A549 (cell line): ENCODE results near the gene SCN5A.

Source experiments
- CHD2 ChIP-seq: fragments of 150-350 bp; IDR thresholded peaks from 2 replicates; pipeline ENCODE4 v1.6.1; 2014; ENCODE audit warnings: low read length; ENCODE audit not compliant: partially characterized antibody
- CHD4 ChIP-seq: fragments of 200-600 bp; sonication (generic); IDR thresholded peaks from 2 replicates; pipeline ENCODE4 v1.6.1; 2016; ENCODE audit warnings: antibody characterized with exemption, mild to moderate bottlenecking, borderline replicate concordance
- EHMT2 ChIP-seq: fragments of 200-600 bp; sonication (generic); IDR thresholded peaks from 2 replicates; pipeline ENCODE4 v1.6.1; 2016; ENCODE audit warnings: antibody characterized with exemption, low read depth, mild to moderate bottlenecking, moderate library complexity
- FOSL2 ChIP-seq, 2 experiments: fragments of 450-650 bp in 1 of 2; fragments of >200 bp in 1 of 2; sonication (Bioruptor Twin) in 1 of 2; formaldehyde crosslinking; IDR thresholded peaks; 2 replicates each; pipeline versions ENCODE4 v1.5.0 to v1.6.1; 2016 to 2020; ENCODE audit warnings: mild to moderate bottlenecking in 1 of 2, moderate library complexity in 1 of 2
- HDAC2 ChIP-seq: fragments of 200-600 bp; sonication (generic); IDR thresholded peaks from 2 replicates; pipeline ENCODE4 v1.6.1; 2016
- HEYL ChIP-seq: fragments of 250-450 bp; sonication (Bioruptor Pico); IDR thresholded peaks from 2 replicates; pipeline ENCODE4 v1.8.0; 2021; ENCODE audit warnings: mild to moderate bottlenecking, moderate library complexity
- HOXA7 ChIP-seq: fragments of 250-450 bp; sonication (Bioruptor Pico); IDR thresholded peaks from 2 replicates; pipeline ENCODE4 v1.5.0; 2020; ENCODE audit warnings: mild to moderate bottlenecking, moderate library complexity
- NR3C1 ChIP-seq: fragments of >200 bp; sonication (Bioruptor Twin); formaldehyde crosslinking; IDR thresholded peaks from 3 replicates; pipeline ENCODE4 v1.6.1; 2017
- POLR2A ChIP-seq: IDR thresholded peaks from 2 replicates; pipeline ENCODE4 v1.6.1; 2012; ENCODE audit warnings: mild to moderate bottlenecking, low read length
- TF ChIP-seq, protein P1 (sequence below): fragments of >200 bp; sonication (Bioruptor Twin); formaldehyde crosslinking; IDR thresholded peaks from 3 replicates; pipeline ENCODE4 v1.5.1; 2016
- TF ChIP-seq, protein P2 (sequence below): fragments of 450-650 bp; IDR thresholded peaks from 2 replicates; pipeline ENCODE4 v1.6.1; 2014; ENCODE audit warnings: antibody characterized with exemption
- TF ChIP-seq, protein P3 (sequence below): fragments of 200-600 bp; sonication (generic); IDR thresholded peaks from 2 replicates; pipeline ENCODE4 v1.6.1; 2016; ENCODE audit warnings: antibody characterized with exemption, mild to moderate bottlenecking, moderate library complexity

DNA sequence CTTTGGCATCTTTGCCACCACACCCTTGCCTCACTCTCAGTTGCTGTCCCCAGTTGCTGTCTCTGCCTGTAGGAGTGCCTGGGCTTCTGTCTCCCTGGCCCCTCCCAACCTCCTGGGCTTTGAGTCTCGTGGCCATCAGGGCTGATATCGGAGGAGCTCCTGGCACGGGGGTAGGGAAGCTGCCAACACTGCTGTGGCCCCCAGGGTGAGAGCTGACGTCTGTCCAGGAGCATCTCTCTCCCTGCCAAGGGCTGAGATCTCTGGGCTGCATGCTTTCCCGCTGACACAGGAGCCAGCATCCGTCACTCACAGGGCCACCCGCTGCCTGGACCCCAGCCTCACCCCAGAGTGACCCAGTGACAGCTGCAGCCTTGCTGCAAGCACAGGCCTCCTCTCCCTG is 105.9 kb downstream of the SCN5A start:
- TF ChIP-seq POLR2A: no peak
- TF ChIP-seq, protein P1, sequence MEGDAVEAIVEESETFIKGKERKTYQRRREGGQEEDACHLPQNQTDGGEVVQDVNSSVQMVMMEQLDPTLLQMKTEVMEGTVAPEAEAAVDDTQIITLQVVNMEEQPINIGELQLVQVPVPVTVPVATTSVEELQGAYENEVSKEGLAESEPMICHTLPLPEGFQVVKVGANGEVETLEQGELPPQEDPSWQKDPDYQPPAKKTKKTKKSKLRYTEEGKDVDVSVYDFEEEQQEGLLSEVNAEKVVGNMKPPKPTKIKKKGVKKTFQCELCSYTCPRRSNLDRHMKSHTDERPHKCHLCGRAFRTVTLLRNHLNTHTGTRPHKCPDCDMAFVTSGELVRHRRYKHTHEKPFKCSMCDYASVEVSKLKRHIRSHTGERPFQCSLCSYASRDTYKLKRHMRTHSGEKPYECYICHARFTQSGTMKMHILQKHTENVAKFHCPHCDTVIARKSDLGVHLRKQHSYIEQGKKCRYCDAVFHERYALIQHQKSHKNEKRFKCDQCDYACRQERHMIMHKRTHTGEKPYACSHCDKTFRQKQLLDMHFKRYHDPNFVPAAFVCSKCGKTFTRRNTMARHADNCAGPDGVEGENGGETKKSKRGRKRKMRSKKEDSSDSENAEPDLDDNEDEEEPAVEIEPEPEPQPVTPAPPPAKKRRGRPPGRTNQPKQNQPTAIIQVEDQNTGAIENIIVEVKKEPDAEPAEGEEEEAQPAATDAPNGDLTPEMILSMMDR: no peak
- TF ChIP-seq, protein P2, sequence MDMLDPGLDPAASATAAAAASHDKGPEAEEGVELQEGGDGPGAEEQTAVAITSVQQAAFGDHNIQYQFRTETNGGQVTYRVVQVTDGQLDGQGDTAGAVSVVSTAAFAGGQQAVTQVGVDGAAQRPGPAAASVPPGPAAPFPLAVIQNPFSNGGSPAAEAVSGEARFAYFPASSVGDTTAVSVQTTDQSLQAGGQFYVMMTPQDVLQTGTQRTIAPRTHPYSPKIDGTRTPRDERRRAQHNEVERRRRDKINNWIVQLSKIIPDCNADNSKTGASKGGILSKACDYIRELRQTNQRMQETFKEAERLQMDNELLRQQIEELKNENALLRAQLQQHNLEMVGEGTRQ: no peak
- TF ChIP-seq HDAC2: no peak
- TF ChIP-seq HOXA7 (CRISPR knock-in tag): no peak
- TF ChIP-seq NR3C1: no peak
- TF ChIP-seq CHD4: no peak
- TF ChIP-seq, protein P3, sequence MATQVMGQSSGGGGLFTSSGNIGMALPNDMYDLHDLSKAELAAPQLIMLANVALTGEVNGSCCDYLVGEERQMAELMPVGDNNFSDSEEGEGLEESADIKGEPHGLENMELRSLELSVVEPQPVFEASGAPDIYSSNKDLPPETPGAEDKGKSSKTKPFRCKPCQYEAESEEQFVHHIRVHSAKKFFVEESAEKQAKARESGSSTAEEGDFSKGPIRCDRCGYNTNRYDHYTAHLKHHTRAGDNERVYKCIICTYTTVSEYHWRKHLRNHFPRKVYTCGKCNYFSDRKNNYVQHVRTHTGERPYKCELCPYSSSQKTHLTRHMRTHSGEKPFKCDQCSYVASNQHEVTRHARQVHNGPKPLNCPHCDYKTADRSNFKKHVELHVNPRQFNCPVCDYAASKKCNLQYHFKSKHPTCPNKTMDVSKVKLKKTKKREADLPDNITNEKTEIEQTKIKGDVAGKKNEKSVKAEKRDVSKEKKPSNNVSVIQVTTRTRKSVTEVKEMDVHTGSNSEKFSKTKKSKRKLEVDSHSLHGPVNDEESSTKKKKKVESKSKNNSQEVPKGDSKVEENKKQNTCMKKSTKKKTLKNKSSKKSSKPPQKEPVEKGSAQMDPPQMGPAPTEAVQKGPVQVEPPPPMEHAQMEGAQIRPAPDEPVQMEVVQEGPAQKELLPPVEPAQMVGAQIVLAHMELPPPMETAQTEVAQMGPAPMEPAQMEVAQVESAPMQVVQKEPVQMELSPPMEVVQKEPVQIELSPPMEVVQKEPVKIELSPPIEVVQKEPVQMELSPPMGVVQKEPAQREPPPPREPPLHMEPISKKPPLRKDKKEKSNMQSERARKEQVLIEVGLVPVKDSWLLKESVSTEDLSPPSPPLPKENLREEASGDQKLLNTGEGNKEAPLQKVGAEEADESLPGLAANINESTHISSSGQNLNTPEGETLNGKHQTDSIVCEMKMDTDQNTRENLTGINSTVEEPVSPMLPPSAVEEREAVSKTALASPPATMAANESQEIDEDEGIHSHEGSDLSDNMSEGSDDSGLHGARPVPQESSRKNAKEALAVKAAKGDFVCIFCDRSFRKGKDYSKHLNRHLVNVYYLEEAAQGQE: no peak
- TF ChIP-seq FOSL2 (IDR thresholded peaks at IDR 0.05): no peak
- no peak for TF ChIP-seq FOSL2 (CRISPR knock-in tag; IDR thresholded peaks at IDR 0.05)
- no peak for TF ChIP-seq EHMT2
- no peak for TF ChIP-seq CHD2
- no peak for TF ChIP-seq HEYL (CRISPR knock-in tag)
